ENCODE measurements around the gene MAP2K4.
A peak's percentile ranks its signal among the peaks of the same experiment; 100 is the strongest.
"Not testable (repeated sequence)": the region's sequence is repeated elsewhere in the genome, so short reads cannot be mapped to it uniquely, and the experiment has no call there.

MAP2K4 gene

GRCh38 chr17:12020642-12021622 is at the start of gene MAP2K4:
MAP2K4 (plus strand) TSS chr17:12020877; CDS start chr17:12020887, 10 bp downstream.
- peak; percentile 72 for DNase-seq (ENCODE audit: low read depth, low spot score)

GRCh38 chr17:11972741-11973140 is 47.9 kb upstream of the MAP2K4 start:
- not testable (repeated sequence) for DNase-seq (ENCODE audit: low read depth, low spot score)

GRCh38 chr17:11979795-11980194 is 40.9 kb upstream of the MAP2K4 start:
- DNase-seq (ENCODE audit: low read depth, low spot score) = no peak

GRCh38 chr17:11980813-11981212 is 39.9 kb upstream of the MAP2K4 start:
- no peak for DNase-seq (ENCODE audit: low read depth, low spot score)

- DNase-seq (ENCODE audit: low read depth, low spot score) = no peak
Observed at GRCh38 chr17:11981862-11982261, 38.8 kb upstream of the MAP2K4 start.

GRCh38 chr17:11986179-11986941 is 34.3 kb upstream of the MAP2K4 start:
- no peak for DNase-seq (ENCODE audit: low read depth, low spot score)

GRCh38 chr17:11986942-11987329 is 33.7 kb upstream of the MAP2K4 start:
- DNase-seq (ENCODE audit: low read depth, low spot score) = peak; percentile 36

- no peak for DNase-seq (ENCODE audit: low read depth, low spot score)
Observed at GRCh38 chr17:11990363-11990983, 30.2 kb upstream of the MAP2K4 start.

- no peak for DNase-seq (ENCODE audit: low read depth, low spot score)
Observed at GRCh38 chr17:11991461-11991860, 29.2 kb upstream of the MAP2K4 start.

- no peak for DNase-seq (ENCODE audit: low read depth, low spot score)
Observed at GRCh38 chr17:11996722-11997146, 23.9 kb upstream of the MAP2K4 start.

GRCh38 chr17:11997147-11997971 is 23.3 kb upstream of the MAP2K4 start, which contains the start of gene ZNF18:
ZNF18 (minus strand) TSS chr17:11997475; CDS start chr17:11992829, 4,646 bp downstream.
- DNase-seq (ENCODE audit: low read depth, low spot score) = peak; percentile 80

- no peak for DNase-seq (ENCODE audit: low read depth, low spot score)
Observed at GRCh38 chr17:11997972-11998233, 22.8 kb upstream of the MAP2K4 start.

- DNase-seq (ENCODE audit: low read depth, low spot score) = no peak
Observed at GRCh38 chr17:11999696-12000095, 21.0 kb upstream of the MAP2K4 start.

GRCh38 chr17:12007466-12007865 is 13.2 kb upstream of the MAP2K4 start:
- DNase-seq (ENCODE audit: low read depth, low spot score) = no peak

- DNase-seq (ENCODE audit: low read depth, low spot score) = no peak
Observed at GRCh38 chr17:12021623-12022140, 1.0 kb downstream of the MAP2K4 start.

GRCh38 chr17:12022310-12022709 is 1.6 kb downstream of the MAP2K4 start:
- no peak for DNase-seq (ENCODE audit: low read depth, low spot score)

- DNase-seq (ENCODE audit: low read depth, low spot score) = no peak
Observed at GRCh38 chr17:12024327-12024726, 3.6 kb downstream of the MAP2K4 start.

- no peak for DNase-seq (ENCODE audit: low read depth, low spot score)
Observed at GRCh38 chr17:12027658-12028057, 7.0 kb downstream of the MAP2K4 start.

- no peak for DNase-seq (ENCODE audit: low read depth, low spot score)
Observed at GRCh38 chr17:12028611-12029010, 7.9 kb downstream of the MAP2K4 start.

- DNase-seq (ENCODE audit: low read depth, low spot score) = no peak
Observed at GRCh38 chr17:12034538-12034937, 13.9 kb downstream of the MAP2K4 start.

GRCh38 chr17:12035673-12036072 is 15.0 kb downstream of the MAP2K4 start:
- DNase-seq (ENCODE audit: low read depth, low spot score) = no peak
